OCI-LY3 (cell line): ENCODE measurements around the gene RGR.

Source experiments
- H2AFZ ChIP-seq: fragments of 200-600, 300-600 bp; shearing (Covaris generic); 2 replicates; pipeline ENCODE4 v1.6.0; 2014; ENCODE audit warnings: antibody characterized with exemption, low read depth, low read length
- H3K27ac ChIP-seq: fragments of 200-600, 300-600 bp; sonication (generic); 2 replicates; pipeline ENCODE4 v1.5.1; 2014; ENCODE audit warnings: mild to moderate bottlenecking, low read length, moderate library complexity, mixed read lengths
- H3K27me3 ChIP-seq: fragments of 200-600, 300-600 bp; sonication (generic); 2 replicates; pipeline ENCODE4 v1.6.1; 2014; ENCODE audit warnings: low read depth, low read length, mixed read lengths
- H3K36me3 ChIP-seq: fragments of 200-600, 300-600 bp; sonication (generic); replicated peaks from 2 replicates; pipeline ENCODE3; 2014; ENCODE audit warnings: low read depth, low read length, mixed read lengths
- H3K4me1 ChIP-seq: fragments of 300-600, 200-600 bp; sonication (generic); 2 replicates; pipeline ENCODE4 v1.6.1; 2014; ENCODE audit warnings: low read length, mixed read lengths
- H3K4me2 ChIP-seq: fragments of 200-600, 300-600 bp; sonication (generic); 2 replicates; pipeline ENCODE4 v1.6.1; 2014; ENCODE audit warnings: low read length, mixed read lengths
- H3K4me3 ChIP-seq: fragments of 300-600, 200-600 bp; sonication (generic); 2 replicates; pipeline ENCODE4 v1.5.1; 2014; ENCODE audit warnings: antibody characterized with exemption, mild to moderate bottlenecking, low read length, moderate library complexity
- H3K79me2 ChIP-seq: fragments of 300-600, 200-600 bp; shearing (Covaris generic); 2 replicates; pipeline ENCODE4 v1.6.1; 2014; ENCODE audit warnings: mild to moderate bottlenecking, low read length, mixed read lengths
- H3K9ac ChIP-seq: fragments of 300-600, 200-600 bp; shearing (Covaris generic); 2 replicates; pipeline ENCODE4 v1.6.0; 2014; ENCODE audit warnings: mild to moderate bottlenecking, low read length, moderate library complexity
- H3K9me3 ChIP-seq: fragments of 200-600, 300-600 bp; shearing (Covaris generic); 2 replicates; pipeline ENCODE4 v1.6.1; 2014; ENCODE audit warnings: low read length, mixed read lengths; ENCODE audit not compliant: insufficient read depth
- H4K20me1 ChIP-seq: fragments of 200-600, 300-600 bp; sonication (generic); 2 replicates; pipeline ENCODE4 v1.6.1; 2016; ENCODE audit warnings: low read length, mixed read lengths; ENCODE audit not compliant: insufficient read depth
- EZH2phosphoT487 ChIP-seq: fragments of 200-600 bp; shearing (Covaris generic); IDR thresholded peaks from 2 replicates; pipeline ENCODE4 v1.6.1; 2018; ENCODE audit warnings: antibody characterized with exemption, mixed run types, low read depth
- TF ChIP-seq, protein P1 (sequence below): fragments of 200-600, 300-600 bp; sonication (generic); IDR thresholded peaks from 2 replicates; pipeline ENCODE4 v1.5.1; 2014; ENCODE audit warnings: antibody characterized with exemption, low read length, low read depth

Gene RGR

DNA sequence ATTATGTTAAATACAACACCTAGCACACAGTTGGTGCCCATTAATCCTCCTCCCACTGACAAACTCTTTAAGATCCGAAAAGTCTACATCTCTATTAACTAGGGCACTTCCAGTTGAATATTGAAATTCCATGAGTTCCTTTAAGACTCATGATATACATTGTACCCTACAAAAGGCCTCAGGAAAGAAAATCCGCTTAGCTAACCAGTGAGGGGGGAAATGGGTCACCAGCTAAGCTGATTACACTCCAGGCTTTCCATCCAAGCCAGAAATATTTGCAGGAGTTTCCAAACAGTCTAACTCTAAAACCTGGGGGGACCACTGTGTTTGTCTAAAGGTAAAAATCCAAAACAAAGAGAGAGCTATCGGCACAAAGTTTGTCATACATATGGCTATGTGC, 18.2 kb upstream of the RGR start:
- Histone ChIP-seq H3K79me2 (no peaks in the 10 kb centered on the region), H3K27ac (no peak overlapping the region), H3K9me3 (no peaks in the 10 kb centered on the region), H3K4me2 (no peak overlapping the region), H3K9ac (no peak overlapping the region), H3K4me3 (no peak overlapping the region), H3K27me3 (peaks cover 10% of the 10 kb centered on the region; the same call in 1 of the 2 replicates), H4K20me1 (no peaks in the 10 kb centered on the region), H3K36me3 (no peaks in the 10 kb centered on the region), H3K4me1 (no peaks in the 10 kb centered on the region), H2AFZ (no peak overlapping the region)
- TF ChIP-seq, protein P1, sequence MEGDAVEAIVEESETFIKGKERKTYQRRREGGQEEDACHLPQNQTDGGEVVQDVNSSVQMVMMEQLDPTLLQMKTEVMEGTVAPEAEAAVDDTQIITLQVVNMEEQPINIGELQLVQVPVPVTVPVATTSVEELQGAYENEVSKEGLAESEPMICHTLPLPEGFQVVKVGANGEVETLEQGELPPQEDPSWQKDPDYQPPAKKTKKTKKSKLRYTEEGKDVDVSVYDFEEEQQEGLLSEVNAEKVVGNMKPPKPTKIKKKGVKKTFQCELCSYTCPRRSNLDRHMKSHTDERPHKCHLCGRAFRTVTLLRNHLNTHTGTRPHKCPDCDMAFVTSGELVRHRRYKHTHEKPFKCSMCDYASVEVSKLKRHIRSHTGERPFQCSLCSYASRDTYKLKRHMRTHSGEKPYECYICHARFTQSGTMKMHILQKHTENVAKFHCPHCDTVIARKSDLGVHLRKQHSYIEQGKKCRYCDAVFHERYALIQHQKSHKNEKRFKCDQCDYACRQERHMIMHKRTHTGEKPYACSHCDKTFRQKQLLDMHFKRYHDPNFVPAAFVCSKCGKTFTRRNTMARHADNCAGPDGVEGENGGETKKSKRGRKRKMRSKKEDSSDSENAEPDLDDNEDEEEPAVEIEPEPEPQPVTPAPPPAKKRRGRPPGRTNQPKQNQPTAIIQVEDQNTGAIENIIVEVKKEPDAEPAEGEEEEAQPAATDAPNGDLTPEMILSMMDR: no peak
- TF ChIP-seq EZH2phosphoT487: no peak

DNA sequence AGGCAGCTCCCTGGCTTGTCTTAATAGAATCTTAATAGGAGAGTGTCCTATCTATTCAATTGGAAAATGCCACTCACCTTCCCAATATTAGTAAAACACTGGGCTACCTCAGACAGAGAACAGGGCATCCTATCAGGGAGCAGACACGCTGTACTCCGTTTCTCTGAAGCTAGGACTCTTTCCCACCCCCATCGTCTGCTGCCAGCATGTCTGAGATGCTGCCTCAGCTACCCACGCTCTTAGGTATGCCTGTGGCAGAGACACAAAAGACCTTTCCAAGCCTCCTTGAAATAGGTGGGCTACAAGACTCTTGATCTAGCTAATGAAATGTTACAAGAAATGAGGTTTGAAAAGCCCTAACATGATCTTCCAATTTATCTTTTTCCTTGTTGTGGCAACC, 17.0 kb upstream of the RGR start:
- TF ChIP-seq, protein P1: no peak
- no peak for TF ChIP-seq EZH2phosphoT487
- Histone ChIP-seq H4K20me1 (no peaks in the 10 kb centered on the region), H3K36me3 (no peaks in the 10 kb centered on the region), H3K79me2 (no peaks in the 10 kb centered on the region), H3K27me3 (peaks cover 10% of the 10 kb centered on the region; the same call in 1 of the 2 replicates), H3K4me3 (no peak overlapping the region), H3K9me3 (no peaks in the 10 kb centered on the region), H2AFZ (no peak overlapping the region), H3K4me2 (no peak overlapping the region), H3K9ac (no peak overlapping the region), H3K4me1 (no peaks in the 10 kb centered on the region), H3K27ac (no peak overlapping the region)

DNA sequence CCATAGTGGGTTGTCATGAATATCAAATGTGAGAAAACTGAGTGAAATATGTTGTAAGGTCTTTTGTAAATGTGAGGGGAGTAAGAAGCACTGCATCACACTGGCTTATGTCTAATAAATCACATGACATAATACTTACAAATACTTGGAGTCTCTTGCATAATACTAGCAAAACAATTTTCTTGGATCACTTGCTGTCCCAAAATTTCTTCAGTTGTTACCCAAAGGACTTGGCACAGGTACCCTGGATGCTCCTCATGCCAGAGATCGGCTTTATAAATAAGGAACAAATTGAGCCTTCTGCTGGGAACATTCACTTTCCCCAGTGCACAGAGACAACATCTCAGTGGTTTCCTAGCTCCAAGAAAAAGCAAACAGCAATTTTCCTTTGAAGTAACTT, 14.5 kb upstream of the RGR start:
- no peak overlapping the region for H3K9ac ChIP-seq
- TF ChIP-seq EZH2phosphoT487: no peak
- TF ChIP-seq, protein P1: no peak
- H2AFZ ChIP-seq: no peak overlapping the region
- H3K79me2 ChIP-seq: no peaks in the 10 kb centered on the region
- no peaks in the 10 kb centered on the region for H3K36me3 ChIP-seq
- H3K27me3 ChIP-seq: peaks cover 10% of the 10 kb centered on the region; the same call in 1 of the 2 replicates
- H4K20me1 ChIP-seq: no peaks in the 10 kb centered on the region
- H3K27ac ChIP-seq: no peak overlapping the region
- H3K4me3 ChIP-seq: no peak overlapping the region
- H3K4me1 ChIP-seq: no peaks in the 10 kb centered on the region
- H3K9me3 ChIP-seq: no peaks in the 10 kb centered on the region
- H3K4me2 ChIP-seq: no peak overlapping the region

DNA sequence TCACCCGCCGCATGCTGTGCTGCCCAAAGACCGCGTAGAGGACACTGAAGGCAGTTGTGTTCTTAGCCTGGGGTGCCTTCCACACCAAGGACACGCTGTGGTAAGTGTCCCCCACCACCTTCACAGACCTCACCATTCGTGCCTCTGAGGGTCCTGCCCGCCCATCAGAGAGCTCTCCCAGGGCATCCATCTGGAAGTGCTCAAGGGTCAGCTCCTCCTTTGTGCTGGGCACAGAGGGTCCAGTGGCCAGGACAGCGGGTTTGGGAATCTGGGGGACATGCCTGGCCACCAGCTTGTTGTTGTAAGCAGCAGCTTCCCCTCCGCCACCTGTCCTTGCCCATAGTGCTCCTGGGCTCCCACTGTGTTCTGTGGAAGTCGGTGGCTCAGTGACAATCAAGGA, 12.5 kb upstream of the RGR start:
- no peaks in the 10 kb centered on the region for H3K79me2 ChIP-seq
- no peak overlapping the region for H2AFZ ChIP-seq
- no peaks in the 10 kb centered on the region for H3K4me1 ChIP-seq
- no peak overlapping the region for H3K9ac ChIP-seq
- H3K4me3 ChIP-seq: no peak overlapping the region
- H3K9me3 ChIP-seq: no peaks in the 10 kb centered on the region
- TF ChIP-seq, protein P1: no peak
- no peak for TF ChIP-seq EZH2phosphoT487
- H3K27ac ChIP-seq: no peak overlapping the region
- H4K20me1 ChIP-seq: no peaks in the 10 kb centered on the region
- no peak overlapping the region for H3K4me2 ChIP-seq
- H3K27me3 ChIP-seq: peaks cover 7% of the 10 kb centered on the region; the same call in 1 of the 2 replicates
- no peaks in the 10 kb centered on the region for H3K36me3 ChIP-seq
